SH-SY5Y (cell line): ENCODE results near the gene SIK3.

ENCODE experiments used
- GATA2 ChIP-seq: IDR thresholded peaks from 2 replicates; pipeline ENCODE4 v1.6.1; 2011; ENCODE audit warnings: mild to moderate bottlenecking, low read depth, low read length
- GATA3 ChIP-seq: IDR thresholded peaks from 2 replicates; pipeline ENCODE4 v1.6.1; 2011; ENCODE audit warnings: low read depth, mild to moderate bottlenecking, low read length, moderate library complexity

DNA sequence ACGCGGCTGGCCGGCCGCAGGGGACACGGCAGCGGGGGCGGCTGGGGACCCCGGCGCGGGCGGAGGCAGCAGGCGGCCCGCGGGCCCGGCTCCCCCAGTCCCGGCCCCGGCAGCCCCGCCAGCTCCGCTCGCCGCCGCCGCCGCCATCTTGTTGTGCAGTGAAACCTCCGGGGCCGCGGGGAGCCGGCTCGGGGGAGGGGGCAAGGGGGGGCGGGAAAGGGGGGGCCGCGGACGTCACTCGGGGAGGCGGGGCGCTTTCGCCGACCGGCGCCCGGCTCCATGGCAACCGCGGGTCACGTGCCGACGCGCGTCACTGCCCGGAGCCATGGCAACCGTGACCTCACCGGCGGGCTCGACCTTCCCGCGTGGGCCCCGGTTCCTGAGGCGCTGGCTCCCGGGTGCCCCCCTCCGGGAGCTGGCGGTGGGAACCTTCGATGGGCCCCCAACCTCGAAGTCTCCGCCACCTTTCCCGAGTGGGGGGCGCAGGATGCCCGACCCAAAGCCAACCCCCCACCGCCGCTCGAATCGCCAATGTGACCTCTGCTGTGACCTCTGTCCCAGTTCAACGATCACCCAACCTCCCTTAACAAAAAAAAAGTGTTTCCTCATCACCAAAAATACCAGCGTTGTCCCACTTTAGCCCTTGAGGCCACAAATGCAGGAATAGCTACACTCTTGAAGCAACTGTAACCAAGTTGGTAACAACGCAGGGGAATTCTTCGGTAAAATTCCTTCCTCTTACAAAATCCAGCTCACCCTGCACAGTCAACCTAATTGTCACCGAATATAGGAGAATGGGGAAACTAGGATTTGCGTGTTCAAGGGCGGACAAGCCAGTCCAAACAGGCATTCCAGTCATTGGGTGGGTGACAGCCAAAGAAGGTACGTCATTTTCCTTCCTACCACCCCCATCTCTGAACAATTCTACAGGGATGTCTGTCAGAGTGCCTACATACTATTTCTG lies at the start of gene SIK3:
- TF ChIP-seq GATA2 (no peak), GATA3 (no peak)
